Ishikawa (cell line): ENCODE data around the gene FOXO6.

ENCODE experiments used
- CEBPB ChIP-seq: IDR thresholded peaks from 2 replicates; pipeline ENCODE4 v1.6.1; 2012
- CREB1 ChIP-seq: IDR thresholded peaks from 2 replicates; pipeline ENCODE4 v1.6.1; 2012; ENCODE audit warnings: low read depth
- EGR1 ChIP-seq: IDR thresholded peaks from 2 replicates; pipeline ENCODE4 v1.6.1; 2012
- EP300 ChIP-seq: IDR thresholded peaks from 2 replicates; pipeline ENCODE4 v1.6.1; 2012; ENCODE audit warnings: borderline replicate concordance
- FOXM1 ChIP-seq: IDR thresholded peaks from 2 replicates; pipeline ENCODE4 v1.6.1; 2012; ENCODE audit warnings: low read depth, borderline replicate concordance
- MAX ChIP-seq: IDR thresholded peaks from 2 replicates; pipeline ENCODE4 v1.6.1; 2012
- NFIC ChIP-seq: IDR thresholded peaks from 2 replicates; pipeline ENCODE4 v1.6.1; 2012
- RAD21 ChIP-seq: IDR thresholded peaks from 2 replicates; pipeline ENCODE4 v1.6.1; 2012; ENCODE audit warnings: low read depth
- REST ChIP-seq: IDR thresholded peaks from 2 replicates; pipeline ENCODE4 v1.6.1; 2012; ENCODE audit warnings: low read depth, mild to moderate bottlenecking
- TAF1 ChIP-seq: IDR thresholded peaks from 2 replicates; pipeline ENCODE4 v1.6.1; 2012; ENCODE audit warnings: low read depth, mild to moderate bottlenecking
- TCF12 ChIP-seq: IDR thresholded peaks from 2 replicates; pipeline ENCODE4 v1.6.1; 2012; ENCODE audit warnings: low read depth
- TEAD4 ChIP-seq: IDR thresholded peaks from 2 replicates; pipeline ENCODE4 v1.6.1; 2012
- YY1 ChIP-seq: IDR thresholded peaks from 2 replicates; pipeline ENCODE4 v1.6.1; 2012; ENCODE audit warnings: low read depth

- TF ChIP-seq EP300 (no peak), MAX (no peak), REST (no peak), EGR1 (no peak), FOXM1 (no peak), TEAD4 (no peak), TCF12 (no peak), RAD21 (no peak), TAF1 (no peak), YY1 (no peak), CEBPB (no peak), CREB1 (no peak), NFIC (no peak)
Observed at GRCh38 chr1:41331546-41331917, 29.7 kb upstream of the FOXO6 start.
